ENCODE measurements around the gene CRYBA2.

The CRYBA2 gene

GRCh38 chr2:218961229-218961628 lies 32.0 kb downstream of the CRYBA2 start:
- TF ChIP-seq SIN3A (IDR thresholded peaks at IDR 0.05; ENCODE audit: borderline replicate concordance, insufficient read depth, low read length) (no peak), POLR2AphosphoS5 (IDR thresholded peaks at IDR 0.05; ENCODE audit: low read depth, low read length) (no peak), REST (IDR thresholded peaks at IDR 0.05; ENCODE audit: insufficient read depth in 1 of 2, low read depth in 2 of 2, low read length in 2 of 2) (no peak), FOXP2 (optimal IDR thresholded peaks at IDR 0.05; ENCODE audit: borderline replicate concordance, extremely low read depth, extremely low read length, insufficient read depth) (no peak), TAF1 (IDR thresholded peaks at IDR 0.05; ENCODE audit: borderline replicate concordance, insufficient read depth, low read length) (no peak)

- TF ChIP-seq FOXP2 (optimal IDR thresholded peaks at IDR 0.05; ENCODE audit: borderline replicate concordance, extremely low read depth, extremely low read length, insufficient read depth) = no peak
- TF ChIP-seq REST (IDR thresholded peaks at IDR 0.05; ENCODE audit: insufficient read depth in 1 of 2, low read depth in 2 of 2, low read length in 2 of 2) = 0 out of 4 replicates have a peak, but pooled peaks of 1 of the 2 experiments have one; percentile 33
Observed at GRCh38 chr2:218960309-218961165, 32.7 kb downstream of the CRYBA2 start.

GRCh38 chr2:218959761-218960308 lies 33.4 kb downstream of the CRYBA2 start:
- TF ChIP-seq FOXP2 (optimal IDR thresholded peaks at IDR 0.05; ENCODE audit: borderline replicate concordance, extremely low read depth, extremely low read length, insufficient read depth) (no peak), POLR2AphosphoS5 (IDR thresholded peaks at IDR 0.05; ENCODE audit: low read depth, low read length) (no peak), SIN3A (IDR thresholded peaks at IDR 0.05; ENCODE audit: borderline replicate concordance, insufficient read depth, low read length) (no peak), REST (IDR thresholded peaks at IDR 0.05; ENCODE audit: insufficient read depth in 1 of 2, low read depth in 2 of 2, low read length in 2 of 2) (no peak), TAF1 (IDR thresholded peaks at IDR 0.05; ENCODE audit: borderline replicate concordance, insufficient read depth, low read length) (no peak)

GRCh38 chr2:218959141-218959731 lies 34.0 kb downstream of the CRYBA2 start, which contains the start of gene CDK5R2:
Gene CDK5R2 (plus strand): TSS chr2:218959666. CDS start chr2:218959821, 155 bp downstream.
- TF ChIP-seq REST (IDR thresholded peaks at IDR 0.05; ENCODE audit: insufficient read depth in 1 of 2, low read depth in 2 of 2, low read length in 2 of 2) (no peak; a peak in 1 of 4 replicates), SIN3A (IDR thresholded peaks at IDR 0.05; ENCODE audit: borderline replicate concordance, insufficient read depth, low read length) (no peak), TAF1 (IDR thresholded peaks at IDR 0.05; ENCODE audit: borderline replicate concordance, insufficient read depth, low read length) (0 out of 2 replicates have a peak, but pooled peaks have one; percentile 49), POLR2AphosphoS5 (IDR thresholded peaks at IDR 0.05; ENCODE audit: low read depth, low read length) (peak; percentile 72), FOXP2 (optimal IDR thresholded peaks at IDR 0.05; ENCODE audit: borderline replicate concordance, extremely low read depth, extremely low read length, insufficient read depth) (peak; percentile 26)

All from PFSK-1 (cell line).